H9 (cell line): ENCODE measurements around the gene MDH1. TPM values are rescaled to one million over a fixed set of nuclear protein-coding genes. Genes with fewer than 3 reads are reported as not detected.
A peak's percentile ranks its signal among the peaks of the same experiment; 100 is the strongest.

Experiments
- DNase-seq: peaks from one replicate; pipeline ENCODE4 v3.0.0-alpha.2; 2017
- H2AFZ ChIP-seq: one replicate; pipeline ENCODE4 v1.6.1; 2013; ENCODE audit warnings: mild to moderate bottlenecking, low read length, control low read depth, moderate library complexity
- H2AK5ac ChIP-seq: 2 replicates; pipeline ENCODE4 v1.6.1; 2013; ENCODE audit warnings: low read length, control low read depth, mixed read lengths; ENCODE audit not compliant: insufficient read length
- H2BK120ac ChIP-seq: one replicate; pipeline ENCODE4 v1.6.1; 2013; ENCODE audit warnings: low read depth, mild to moderate bottlenecking, low read length, control low read depth, inconsistent platforms; ENCODE audit not compliant: poor library complexity, severe bottlenecking
- H2BK12ac ChIP-seq: 2 replicates; pipeline ENCODE4 v1.6.1; 2013; ENCODE audit warnings: low read length, control low read depth, mixed read lengths, low read depth; ENCODE audit not compliant: insufficient read length
- H2BK15ac ChIP-seq: 2 replicates; pipeline ENCODE4 v1.6.1; 2013; ENCODE audit warnings: low read depth, low read length, control low read depth
- H2BK20ac ChIP-seq: one replicate; pipeline ENCODE4 v1.6.1; 2013; ENCODE audit warnings: low read depth, mild to moderate bottlenecking, low read length, control low read depth, inconsistent platforms; ENCODE audit not compliant: poor library complexity, severe bottlenecking
- H2BK5ac ChIP-seq: 2 replicates; pipeline ENCODE4 v1.6.1; 2013; ENCODE audit warnings: low read length, control low read depth, mixed read lengths; ENCODE audit not compliant: insufficient read length
- H3K14ac ChIP-seq: 2 replicates; pipeline ENCODE4 v1.6.1; 2013; ENCODE audit warnings: low read length, control low read depth; ENCODE audit not compliant: insufficient read depth
- H3K18ac ChIP-seq: 2 replicates; pipeline ENCODE4 v1.6.1; 2013; ENCODE audit warnings: low read depth, mild to moderate bottlenecking, mixed read lengths, low read length, control low read depth; ENCODE audit not compliant: insufficient read length
- H3K23ac ChIP-seq: 2 replicates; pipeline ENCODE4 v1.6.1; 2013; ENCODE audit warnings: low read length, control low read depth, mixed read lengths, low read depth; ENCODE audit not compliant: insufficient read length
- H3K23me2 ChIP-seq: 2 replicates; pipeline ENCODE4 v1.6.1; 2013; ENCODE audit warnings: low read depth, mild to moderate bottlenecking, mixed read lengths, low read length, control low read depth; ENCODE audit not compliant: insufficient read length, poor library complexity, severe bottlenecking
- H3K27ac ChIP-seq: 2 replicates; pipeline ENCODE4 v1.5.1; 2013; ENCODE audit warnings: low read length, control low read depth, mixed read lengths, low read depth; ENCODE audit not compliant: insufficient read length
- H3K27me3 ChIP-seq: 2 replicates; pipeline ENCODE4 v1.6.1; 2013; ENCODE audit warnings: low read length, control low read depth, inconsistent platforms; ENCODE audit not compliant: insufficient read depth
- H3K4ac ChIP-seq: 2 replicates; pipeline ENCODE4 v1.6.1; 2013; ENCODE audit warnings: low read depth, mild to moderate bottlenecking, control low read depth, inconsistent platforms, low read length, moderate library complexity
- H3K4me1 ChIP-seq: 2 replicates; pipeline ENCODE4 v1.6.1; 2013; ENCODE audit warnings: low read length, control low read depth, inconsistent platforms; ENCODE audit not compliant: insufficient read depth
- H3K4me2 ChIP-seq: 2 replicates; pipeline ENCODE4 v1.6.1; 2013; ENCODE audit warnings: low read length, control low read depth, mixed read lengths; ENCODE audit not compliant: insufficient read length, insufficient read depth
- H3K56ac ChIP-seq: 2 replicates; pipeline ENCODE4 v1.6.1; 2013; ENCODE audit warnings: low read depth, mild to moderate bottlenecking, mixed read lengths, low read length, control low read depth; ENCODE audit not compliant: insufficient read length
- H3K79me1 ChIP-seq: 2 replicates; pipeline ENCODE4 v1.6.1; 2013; ENCODE audit warnings: low read depth, mild to moderate bottlenecking, moderate library complexity, low read length, control low read depth, inconsistent platforms; ENCODE audit not compliant: insufficient read depth, poor library complexity, severe bottlenecking
- H3K79me2 ChIP-seq: 2 replicates; pipeline ENCODE4 v1.6.1; 2013; ENCODE audit warnings: low read length, control low read depth, inconsistent platforms; ENCODE audit not compliant: insufficient read depth
- H3K9ac ChIP-seq: 2 replicates; pipeline ENCODE4 v1.6.1; 2013; ENCODE audit warnings: low read length, control low read depth, mixed read lengths; ENCODE audit not compliant: insufficient read length; ENCODE audit errors: extremely low read depth
- H3K9me3 ChIP-seq: one replicate; pipeline ENCODE4 v1.6.1; 2013; ENCODE audit warnings: low read depth, low read length, inconsistent platforms; ENCODE audit not compliant: control insufficient read depth
- H3T11ph ChIP-seq: one replicate; pipeline ENCODE4 v1.6.1; 2013; ENCODE audit warnings: mild to moderate bottlenecking, low read length, control low read depth, inconsistent platforms
- H4K20me1 ChIP-seq: one replicate; pipeline ENCODE4 v1.6.1; 2013; ENCODE audit not compliant: control insufficient read depth, insufficient read length, insufficient read depth
- H4K5ac ChIP-seq: 2 replicates; pipeline ENCODE4 v1.6.1; 2013; ENCODE audit warnings: low read depth, mild to moderate bottlenecking, mixed read lengths, low read length, control low read depth; ENCODE audit not compliant: insufficient read length
- H4K8ac ChIP-seq: replicated peaks from 2 replicates; pipeline ENCODE4 v1.6.1; 2013; ENCODE audit warnings: low read length, control low read depth, mixed read lengths, low read depth; ENCODE audit not compliant: insufficient read length
- H4K91ac ChIP-seq: 2 replicates; pipeline ENCODE4 v1.6.1; 2013; ENCODE audit warnings: low read depth, mild to moderate bottlenecking, moderate library complexity, mixed read lengths, low read length, control low read depth; ENCODE audit not compliant: insufficient read length
- H3K27ac Mint-ChIP-seq, 3 experiments: 2 replicates in 2 of 3; 3 replicates in 1 of 3; pipeline ENCODE4 v1.8.0; 2020 to 2021; ENCODE audit warnings: mixed read lengths in 3 of 3, mild to moderate bottlenecking in 1 of 3, moderate library complexity in 1 of 3
- H3K27me3 Mint-ChIP-seq: 2 replicates; pipeline ENCODE4 v1.8.0; 2021; ENCODE audit warnings: low read depth, mild to moderate bottlenecking, moderate library complexity, mixed read lengths
- H3K36me3 Mint-ChIP-seq, 3 experiments: 2 replicates in 2 of 3; 3 replicates in 1 of 3; pipeline ENCODE4 v1.8.0; 2020 to 2021; ENCODE audit warnings: low read depth in 3 of 3, mixed read lengths in 3 of 3; ENCODE audit not compliant: insufficient read depth in 1 of 3
- H3K4me1 Mint-ChIP-seq, 2 experiments: 2 replicates each; pipeline ENCODE4 v1.8.0; 2020; ENCODE audit warnings: mixed read lengths in 2 of 2
- H3K4me3 Mint-ChIP-seq, 2 experiments: 2 replicates in 1 of 2; 3 replicates in 1 of 2; pipeline ENCODE4 v1.8.0; 2020 to 2021; ENCODE audit warnings: mild to moderate bottlenecking in 2 of 2, mixed read lengths in 2 of 2, moderate library complexity in 1 of 2
- H3K9me3 Mint-ChIP-seq, 2 experiments: 2 replicates in 1 of 2; 3 replicates in 1 of 2; pipeline ENCODE4 v1.8.0; 2020; ENCODE audit warnings: mild to moderate bottlenecking in 2 of 2, mixed read lengths in 2 of 2, moderate library complexity in 1 of 2
- CTCF ChIP-seq: fragments of 200-600 bp; sonication (generic); conservative IDR thresholded peaks from 3 replicates; pipeline ENCODE4 v1.8.0; 2021; ENCODE audit warnings: antibody characterized with exemption, mild to moderate bottlenecking
- WGBS: extraction: QIAGEN DNeasy Blood & Tissue Kit; methylation state at CpG from one replicate; pipeline ENCODE4 v1.1.7; 2013; ENCODE audit warnings: missing lambda C conversion rate, low lambda C conversion rate, mixed read lengths; ENCODE audit not compliant: insufficient read length; ENCODE audit errors: extremely low coverage; 5-methylcytosine and 5-hydroxymethylcytosine counted together
- total RNA-seq: library from RNA; stranded (reverse); gene quantifications from 2 replicates; pipeline ENCODE4 v1.2.1, GENCODE V29; 2021

MDH1 gene
- total RNA-seq, 1 experiment from 2014 or later: 324 TPM

GRCh38 chr2:63614983-63615945 is 26.5 kb downstream of the MDH1 start:
- Histone ChIP-seq H3K14ac (peak overlapping the region; percentile 79; the same call in 1 of the 2 replicates), H3K9ac (peak overlapping the region; percentile 77), H3K4me2 (peak overlapping the region; percentile 52), H3T11ph (peak overlapping the region; percentile 73), H2BK15ac (no peak overlapping the region), H3K4me1 (peaks cover 16% of the 10 kb centered on the region; the same call in 1 of the 2 replicates), H4K5ac (peak overlapping the region; percentile 76), H4K91ac (no peak overlapping the region), H3K79me1 (no peaks in the 10 kb centered on the region), H3K9me3 (no peaks in the 10 kb centered on the region), H3K18ac (peak overlapping the region; percentile 89), H2AK5ac (peak overlapping the region; percentile 43), H3K4ac (no peak overlapping the region; the same call in 1 of the 2 replicates), H2BK120ac (peak overlapping the region; percentile 40), H3K23ac (no peak overlapping the region), H2BK12ac (peak overlapping the region; percentile 63), H2BK5ac (peak overlapping the region; percentile 94), H2BK20ac (no peak overlapping the region), H3K27me3 (no peaks in the 10 kb centered on the region), H4K20me1 (no peaks in the 10 kb centered on the region), H2AFZ (no peak overlapping the region), H3K56ac (peak overlapping the region; percentile 97), H3K79me2 (no peaks in the 10 kb centered on the region), H4K8ac (no peak overlapping the region), H3K23me2 (peaks cover 6% of the 10 kb centered on the region), H3K27ac (peak overlapping the region; percentile 100)
- peaks cover 80 to 88% of the 10 kb centered on the region in 2 experiments for H3K4me1 Mint-ChIP-seq
- TF ChIP-seq CTCF: no peak
- peaks cover 7 to 14% of the 10 kb centered on the region in 2 experiments; a peak in 3 of 5 replicates for H3K9me3 Mint-ChIP-seq
- H3K27me3 Mint-ChIP-seq: no peaks in the 10 kb centered on the region
- peak; percentile 84 for DNase-seq
- H3K4me3 Mint-ChIP-seq: peak overlapping the region; percentile 59 to 73
- peak overlapping the region; percentile 98 to 99 (median 99) for H3K27ac Mint-ChIP-seq
- peaks cover 12 to 40% (median 16%) of the 10 kb centered on the region in 3 experiments; a peak in 6 of 7 replicates for H3K36me3 Mint-ChIP-seq
- WGBS: no CpG with 5 or more reads among the region's 9 CpGs
